NCI-H1092 (cell line): ENCODE data around the gene SSH3.

Experiments
- DNase-seq: peaks from one replicate; lab custom pipeline; 2025; lab: John Stamatoyannopoulos, UW

Gene SSH3

DNA sequence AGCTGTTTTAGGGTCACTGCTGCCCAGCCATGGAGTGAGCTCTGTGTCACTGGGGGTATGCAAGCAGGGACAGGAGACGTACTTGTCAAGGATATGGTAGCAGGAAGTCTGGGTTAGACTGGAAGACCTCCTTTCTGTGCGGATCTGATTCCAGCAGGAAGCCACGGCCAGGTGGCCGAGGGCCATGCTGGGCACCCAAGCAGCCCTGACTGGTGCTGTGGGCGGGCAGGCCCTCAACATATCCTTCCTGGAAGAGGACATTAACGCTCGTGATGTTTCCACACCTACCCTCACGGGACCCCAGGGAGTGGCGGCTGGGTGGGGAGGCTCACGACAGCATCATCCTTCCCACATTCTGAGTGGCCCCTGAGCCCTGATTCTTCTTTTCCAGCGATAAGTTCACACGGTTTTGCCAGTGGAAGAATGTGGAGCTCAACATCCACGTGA is 23.0 kb upstream of the SSH3 start:
- DNase-seq = no peak

DNA sequence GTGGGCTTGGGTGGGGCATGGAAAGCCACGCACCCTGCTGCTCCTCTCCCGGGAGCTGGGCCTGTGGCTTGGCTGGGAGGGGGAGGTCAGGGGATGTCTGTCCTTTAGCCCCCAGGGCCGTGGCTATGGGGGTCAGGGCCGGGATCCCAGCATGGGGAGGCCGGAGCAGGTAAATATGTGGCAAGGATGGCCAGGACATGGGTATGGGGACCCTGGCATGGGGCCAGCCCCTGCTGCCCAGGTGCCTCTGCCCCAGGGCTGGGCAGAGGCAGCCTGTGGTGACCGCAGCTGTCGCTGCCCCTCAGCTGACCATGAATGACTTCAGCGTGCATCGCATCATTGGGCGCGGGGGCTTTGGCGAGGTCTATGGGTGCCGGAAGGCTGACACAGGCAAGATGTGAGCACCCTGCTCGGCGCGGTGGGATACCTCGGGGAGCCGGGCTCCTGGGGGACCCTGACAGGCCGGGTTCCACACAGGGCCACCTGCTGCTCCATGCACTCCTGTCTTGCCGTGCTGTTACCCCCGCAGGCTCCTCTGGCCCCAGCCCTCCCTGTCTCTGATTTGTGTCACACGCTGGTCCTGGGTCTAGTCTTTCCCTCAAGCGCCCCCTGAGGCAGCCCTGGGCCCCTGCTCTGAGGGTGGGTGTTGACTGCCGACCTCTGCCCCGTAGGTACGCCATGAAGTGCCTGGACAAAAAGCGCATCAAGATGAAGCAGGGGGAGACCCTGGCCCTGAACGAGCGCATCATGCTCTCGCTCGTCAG is 22.4 kb upstream of the SSH3 start:
- DNase-seq = no peak

DNA sequence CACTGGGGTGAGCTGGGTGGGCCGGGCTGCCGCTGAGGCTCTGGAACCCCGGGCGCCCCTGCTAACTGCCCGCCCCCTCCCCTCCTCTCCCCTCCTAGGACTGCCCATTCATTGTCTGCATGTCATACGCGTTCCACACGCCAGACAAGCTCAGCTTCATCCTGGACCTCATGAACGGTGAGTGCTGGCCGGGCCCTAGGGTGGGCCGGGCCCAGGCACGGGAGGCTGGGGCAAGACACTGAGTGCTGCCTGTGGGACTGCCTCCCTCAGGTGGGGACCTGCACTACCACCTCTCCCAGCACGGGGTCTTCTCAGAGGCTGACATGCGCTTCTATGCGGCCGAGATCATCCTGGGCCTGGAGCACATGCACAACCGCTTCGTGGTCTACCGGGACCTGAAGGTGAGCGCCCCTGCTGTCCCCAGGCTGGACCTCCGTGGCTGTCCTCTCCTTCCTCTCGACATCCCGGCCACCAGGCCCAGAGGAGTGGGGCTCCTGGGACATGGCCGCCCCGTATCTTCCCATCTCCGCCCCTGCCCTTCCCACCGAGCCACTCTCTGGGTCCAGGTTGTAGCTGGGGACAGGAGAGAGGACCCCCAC is 21.7 kb upstream of the SSH3 start:
- DNase-seq = no peak

DNA sequence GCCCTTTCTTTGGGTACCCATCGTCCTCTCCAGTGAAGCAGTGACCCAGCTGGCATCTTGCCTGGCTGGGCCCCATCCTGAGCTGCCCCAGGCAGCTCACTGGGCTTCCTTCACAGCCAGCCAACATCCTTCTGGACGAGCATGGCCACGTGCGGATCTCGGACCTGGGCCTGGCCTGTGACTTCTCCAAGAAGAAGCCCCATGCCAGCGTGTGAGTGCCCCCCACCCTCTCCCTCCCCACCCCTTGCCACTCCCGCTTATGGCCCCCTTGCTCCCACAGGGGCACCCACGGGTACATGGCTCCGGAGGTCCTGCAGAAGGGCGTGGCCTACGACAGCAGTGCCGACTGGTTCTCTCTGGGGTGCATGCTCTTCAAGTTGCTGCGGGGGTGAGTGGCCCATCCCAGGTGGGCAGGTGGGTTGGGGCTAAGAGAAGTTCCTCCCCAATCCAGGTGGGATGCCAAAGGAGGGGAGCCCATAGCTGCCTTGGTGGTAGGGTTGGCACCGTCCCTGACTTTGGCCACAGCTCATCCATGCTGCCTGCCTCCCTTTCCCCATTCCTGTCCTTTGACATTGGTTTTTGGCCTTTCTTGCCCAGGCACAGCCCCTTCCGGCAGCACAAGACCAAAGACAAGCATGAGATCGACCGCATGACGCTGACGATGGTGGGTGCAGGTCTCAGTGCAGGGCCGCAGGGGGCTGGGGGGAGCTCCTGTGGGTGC is 21.0 kb upstream of the SSH3 start:
- DNase-seq = no peak

DNA sequence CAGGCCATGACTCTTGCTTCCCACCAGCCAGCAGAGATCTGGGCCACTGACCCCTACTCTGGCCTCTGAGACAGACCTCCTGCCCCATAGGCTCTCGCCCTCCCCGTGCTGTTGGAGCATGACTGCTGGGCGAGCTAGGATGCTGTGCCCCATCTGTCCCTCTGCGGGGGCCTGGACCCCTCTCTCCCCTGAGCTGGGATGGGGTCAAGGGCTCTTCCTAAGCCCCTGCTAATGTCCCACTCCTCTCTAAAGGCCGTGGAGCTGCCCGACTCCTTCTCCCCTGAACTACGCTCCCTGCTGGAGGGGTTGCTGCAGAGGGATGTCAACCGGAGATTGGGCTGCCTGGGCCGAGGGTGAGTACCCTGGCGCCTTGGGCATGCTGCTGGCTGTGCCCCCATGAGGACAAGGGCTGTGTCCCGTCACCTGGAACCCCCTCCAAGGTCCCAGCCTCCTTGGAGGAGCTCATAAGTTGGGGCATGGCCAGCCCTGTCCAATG is 20.4 kb upstream of the SSH3 start:
- no peak for DNase-seq

DNA sequence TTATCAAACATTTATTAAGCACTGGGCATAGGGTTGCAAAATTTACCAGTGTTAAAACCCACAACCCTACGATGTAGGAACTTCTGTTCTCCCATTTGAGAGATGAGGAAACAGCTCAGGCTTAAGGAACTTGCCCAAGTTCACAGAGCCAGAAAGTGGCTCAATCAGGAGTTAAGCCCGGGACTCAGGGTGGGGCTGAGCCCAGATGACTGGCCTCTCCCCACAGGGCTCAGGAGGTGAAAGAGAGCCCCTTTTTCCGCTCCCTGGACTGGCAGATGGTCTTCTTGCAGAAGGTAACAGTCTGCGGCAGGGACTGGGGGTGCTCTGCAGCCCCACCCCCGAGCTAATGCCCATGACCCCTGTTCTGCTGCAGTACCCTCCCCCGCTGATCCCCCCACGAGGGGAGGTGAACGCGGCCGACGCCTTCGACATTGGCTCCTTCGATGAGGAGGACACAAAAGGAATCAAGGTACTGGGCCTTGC is 19.8 kb upstream of the SSH3 start:
- no peak for DNase-seq

DNA sequence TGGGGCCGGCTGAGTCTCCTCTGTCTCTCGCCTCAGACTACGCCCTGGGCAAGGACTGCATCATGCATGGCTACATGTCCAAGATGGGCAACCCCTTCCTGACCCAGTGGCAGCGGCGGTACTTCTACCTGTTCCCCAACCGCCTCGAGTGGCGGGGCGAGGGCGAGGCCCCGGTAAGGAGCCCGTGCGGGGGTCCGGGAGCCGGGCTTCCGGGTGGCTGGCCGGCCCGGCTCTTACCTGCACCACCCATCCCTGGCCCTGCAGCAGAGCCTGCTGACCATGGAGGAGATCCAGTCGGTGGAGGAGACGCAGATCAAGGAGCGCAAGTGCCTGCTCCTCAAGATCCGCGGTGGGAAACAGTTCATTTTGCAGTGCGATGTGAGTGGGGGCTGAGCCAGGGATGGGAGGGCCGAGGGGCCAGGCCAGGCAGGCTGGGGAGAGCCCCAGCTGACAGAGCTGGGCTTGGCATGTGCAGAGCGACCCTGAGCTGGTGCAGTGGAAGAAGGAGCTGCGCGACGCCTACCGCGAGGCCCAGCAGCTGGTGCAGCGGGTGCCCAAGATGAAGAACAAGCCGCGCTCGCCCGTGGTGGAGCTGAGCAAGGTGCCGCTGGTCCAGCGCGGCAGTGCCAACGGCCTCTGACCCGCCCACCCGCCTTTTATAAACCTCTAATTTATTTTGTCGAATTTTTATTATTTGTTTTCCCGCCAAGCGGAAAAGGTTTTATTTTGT is 18.4 kb upstream of the SSH3 start:
- no peak for DNase-seq

DNA sequence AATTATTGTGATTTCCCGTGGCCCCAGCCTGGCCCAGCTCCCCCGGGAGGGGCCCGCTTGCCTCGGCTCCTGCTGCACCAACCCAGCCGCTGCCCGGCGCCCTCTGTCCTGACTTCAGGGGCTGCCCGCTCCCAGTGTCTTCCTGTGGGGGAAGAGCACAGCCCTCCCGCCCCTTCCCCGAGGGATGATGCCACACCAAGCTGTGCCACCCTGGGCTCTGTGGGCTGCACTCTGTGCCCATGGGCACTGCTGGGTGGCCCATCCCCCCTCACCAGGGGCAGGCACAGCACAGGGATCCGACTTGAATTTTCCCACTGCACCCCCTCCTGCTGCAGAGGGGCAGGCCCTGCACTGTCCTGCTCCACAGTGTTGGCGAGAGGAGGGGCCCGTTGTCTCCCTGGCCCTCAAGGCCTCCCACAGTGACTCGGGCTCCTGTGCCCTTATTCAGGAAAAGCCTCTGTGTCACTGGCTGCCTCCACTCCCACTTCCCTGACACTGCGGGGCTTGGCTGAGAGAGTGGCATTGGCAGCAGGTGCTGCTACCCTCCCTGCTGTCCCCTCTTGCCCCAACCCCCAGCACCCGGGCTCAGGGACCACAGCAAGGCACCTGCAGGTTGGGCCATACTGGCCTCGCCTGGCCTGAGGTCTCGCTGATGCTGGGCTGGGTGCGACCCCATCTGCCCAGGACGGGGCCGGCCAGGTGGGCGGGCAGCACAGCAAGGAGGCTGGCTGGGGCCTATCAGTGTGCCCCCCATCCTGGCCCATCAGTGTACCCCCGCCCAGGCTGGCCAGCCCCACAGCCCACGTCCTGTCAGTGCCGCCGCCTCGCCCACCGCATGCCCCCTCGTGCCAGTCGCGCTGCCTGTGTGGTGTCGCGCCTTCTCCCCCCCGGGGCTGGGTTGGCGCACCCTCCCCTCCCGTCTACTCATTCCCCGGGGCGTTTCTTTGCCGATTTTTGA is 17.5 kb upstream of the SSH3 start:
- no peak for DNase-seq

DNA sequence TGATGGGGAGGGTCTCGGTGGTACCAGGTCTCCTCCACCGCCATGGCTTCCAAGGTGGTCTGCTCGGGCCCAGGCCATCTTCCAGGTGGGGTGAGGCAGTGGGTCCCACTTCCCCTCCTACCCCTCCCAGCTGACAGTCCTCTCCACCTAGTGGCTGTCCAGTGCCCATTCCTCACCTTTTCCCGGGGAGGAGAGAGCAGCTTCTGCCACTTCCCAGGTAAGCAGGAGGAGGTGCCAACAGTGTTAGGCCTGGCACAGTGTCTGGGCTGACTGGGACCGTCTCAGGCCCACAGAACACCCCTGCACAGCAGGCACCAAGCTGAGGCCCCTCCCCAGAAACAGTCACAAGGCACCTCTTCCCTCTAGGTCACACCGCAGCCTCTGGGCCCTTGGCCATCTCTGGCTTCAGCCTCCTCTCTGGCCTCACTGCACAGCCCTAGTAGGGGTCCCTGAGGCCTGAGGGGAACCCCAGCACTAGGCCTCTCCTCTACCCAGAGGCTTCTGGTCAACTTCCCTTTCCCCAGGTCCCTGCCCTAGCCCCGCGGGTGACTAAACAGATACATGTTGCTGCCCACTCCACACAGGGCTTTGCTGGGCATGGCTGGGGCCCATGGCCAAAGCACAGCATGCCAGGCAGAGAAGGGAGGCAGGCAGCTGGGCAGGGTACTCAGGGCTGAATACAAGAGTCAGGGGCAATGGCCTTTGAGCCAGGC is 16.6 kb upstream of the SSH3 start:
- no peak for DNase-seq

DNA sequence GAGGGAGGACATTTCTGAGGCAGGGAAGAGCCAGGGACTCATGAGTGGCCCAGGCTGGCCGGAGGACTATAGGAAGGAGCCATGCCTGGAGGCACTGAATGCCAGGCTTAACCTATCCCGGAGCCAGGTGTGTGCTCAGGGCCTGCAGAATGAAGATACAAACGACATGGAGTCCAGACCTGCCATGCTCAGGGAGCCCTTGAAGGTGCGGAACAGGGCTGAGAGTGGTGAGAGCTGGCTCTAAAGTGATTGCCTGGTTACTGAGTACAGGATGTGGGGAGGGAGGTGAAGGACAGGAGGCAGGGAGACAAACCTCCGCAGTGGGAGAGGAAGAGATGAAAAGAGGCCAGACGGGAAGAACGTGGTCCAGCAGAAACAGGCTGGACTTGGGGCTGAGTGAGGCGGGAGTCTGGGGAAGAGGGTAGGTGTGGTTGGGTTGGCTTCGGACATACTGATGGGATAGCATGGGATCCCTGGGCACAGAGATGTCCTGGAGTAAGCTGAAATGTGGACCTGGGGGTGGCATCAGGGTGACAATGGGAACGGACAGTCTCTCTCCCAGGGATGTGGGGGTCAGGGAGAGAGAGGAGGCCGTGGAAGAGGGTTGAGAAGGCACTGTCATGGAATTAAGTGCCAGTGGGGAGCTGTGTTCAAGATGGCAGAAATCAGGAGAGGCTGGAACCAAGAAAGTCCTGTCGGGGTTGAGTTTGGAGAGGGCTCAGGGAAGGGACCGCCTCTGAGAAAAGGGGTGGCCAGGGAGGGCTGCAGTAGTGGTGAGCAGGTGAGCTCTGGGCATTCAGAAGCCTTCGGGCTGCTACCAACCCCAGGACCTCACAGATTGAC is 15.8 kb upstream of the SSH3 start:
- no peak for DNase-seq

DNA sequence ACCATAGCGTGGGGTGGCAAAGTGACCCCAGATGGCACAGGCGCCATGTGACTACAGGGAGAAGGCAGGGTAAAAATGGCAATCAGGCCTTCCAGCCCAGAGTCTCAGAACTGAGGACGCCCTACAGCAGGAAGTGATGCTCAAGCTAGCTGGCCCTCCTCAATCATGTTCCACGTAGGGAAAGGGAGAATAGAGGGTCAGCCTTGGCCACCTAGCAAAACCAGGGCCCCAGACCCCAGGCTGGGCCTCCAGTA is 15.2 kb upstream of the SSH3 start:
- DNase-seq = no peak

DNA sequence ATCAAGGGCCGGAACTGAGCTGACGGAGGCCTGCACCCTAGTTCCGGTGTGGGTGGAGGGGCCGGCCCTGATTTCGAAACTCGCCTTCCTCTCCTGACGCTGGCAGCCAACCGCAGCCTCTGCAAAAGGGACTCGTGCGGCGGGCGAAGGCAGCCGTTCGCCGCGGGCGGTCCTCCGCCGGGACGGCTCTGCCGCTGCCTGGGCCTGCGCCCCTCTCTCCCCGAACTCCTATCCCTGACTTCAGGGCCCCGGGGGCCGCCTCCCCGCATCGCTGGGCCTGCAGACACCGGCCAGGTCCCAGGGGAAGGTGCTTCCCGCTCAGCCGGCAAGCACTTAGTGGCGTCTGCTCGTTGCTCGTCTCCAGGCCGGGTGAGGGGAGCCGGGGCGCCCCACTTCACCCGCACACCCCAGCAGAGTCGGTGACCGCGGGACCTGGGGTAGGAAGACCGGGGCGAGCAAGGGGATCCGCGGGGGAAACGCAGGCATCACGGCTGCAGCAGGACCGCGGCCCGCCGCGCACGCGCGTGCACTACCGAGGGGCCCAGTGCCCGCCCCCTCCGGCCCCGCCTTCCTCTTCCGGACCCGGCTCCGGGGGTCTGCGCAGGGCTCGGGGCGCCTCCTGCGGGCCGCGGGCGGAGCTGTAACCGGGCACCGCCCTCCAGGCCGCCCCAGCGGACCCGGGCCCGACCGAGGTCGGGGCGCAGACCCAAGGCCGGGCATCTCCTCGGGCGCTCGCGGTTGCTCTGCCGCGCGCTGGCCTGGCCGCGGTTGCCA is 14.7 kb upstream of the SSH3 start:
- peak; percentile 89 for DNase-seq

DNA sequence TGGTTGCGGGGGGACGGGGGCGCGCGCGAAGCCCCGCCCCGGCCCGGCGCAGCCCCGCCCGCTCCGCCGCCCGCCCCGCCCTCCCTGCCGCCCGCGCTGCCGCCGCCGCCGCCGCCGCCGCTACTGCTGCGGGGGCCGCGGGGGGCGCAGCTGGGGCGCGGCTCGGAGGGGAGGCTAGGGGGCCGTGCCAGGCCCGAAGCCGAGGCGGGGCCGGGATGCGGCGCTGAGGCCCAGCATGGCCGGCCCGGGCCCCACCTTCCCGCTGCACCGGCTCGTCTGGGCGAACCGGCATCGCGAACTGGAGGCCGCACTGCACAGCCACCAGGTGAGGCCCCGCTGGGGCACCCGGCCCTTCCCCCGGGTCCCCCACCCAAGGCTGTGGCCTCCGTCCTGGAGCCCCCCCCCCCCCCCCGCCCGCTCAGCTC is 14.1 kb upstream of the SSH3 start, which contains the start of gene ANKRD13D:
TSS of gene ANKRD13D (plus strand) at position 78 of the 425 bp plus-strand sequence. CDS start at position 236, 158 bp downstream.
- DNase-seq = peak; percentile 89

DNA sequence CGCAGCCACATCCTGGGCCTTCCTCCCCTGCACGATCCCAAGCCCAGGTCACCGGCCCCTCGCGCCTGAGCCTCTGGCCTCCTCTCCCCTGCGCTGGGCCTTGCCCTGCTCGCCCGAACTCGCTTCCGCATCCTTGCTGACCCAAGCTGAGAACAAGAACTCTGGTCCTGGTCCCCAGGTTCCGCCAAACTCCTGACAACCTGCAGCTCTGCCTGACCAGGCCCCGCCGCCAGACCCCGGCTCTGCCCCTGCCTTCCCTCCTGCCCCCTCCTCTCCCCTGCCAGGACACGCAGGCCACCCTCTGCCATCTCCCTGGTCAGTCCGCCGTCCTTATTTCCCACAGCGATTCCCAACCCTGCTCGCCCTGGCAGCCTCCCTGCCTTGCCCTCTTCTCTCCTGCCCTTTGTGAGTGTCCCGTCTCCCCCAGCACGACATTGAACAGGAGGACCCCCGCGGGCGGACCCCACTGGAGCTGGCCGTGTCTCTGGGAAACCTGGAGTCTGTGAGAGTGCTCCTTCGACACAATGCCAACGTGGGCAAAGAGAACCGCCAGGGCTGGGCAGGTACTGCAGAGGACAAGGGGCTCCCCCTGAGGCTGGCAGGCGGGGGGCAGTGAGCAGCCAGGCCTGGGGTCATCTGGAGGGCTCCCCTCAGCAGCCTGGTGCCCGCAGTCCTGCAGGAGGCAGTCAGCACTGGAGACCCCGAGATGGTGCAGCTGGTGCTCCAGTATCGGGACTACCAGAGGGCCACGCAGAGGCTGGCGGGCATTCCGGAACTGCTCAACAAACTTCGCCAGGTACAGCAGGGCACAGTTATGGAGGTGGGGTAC is 13.5 kb upstream of the SSH3 start:
- DNase-seq = no peak

DNA sequence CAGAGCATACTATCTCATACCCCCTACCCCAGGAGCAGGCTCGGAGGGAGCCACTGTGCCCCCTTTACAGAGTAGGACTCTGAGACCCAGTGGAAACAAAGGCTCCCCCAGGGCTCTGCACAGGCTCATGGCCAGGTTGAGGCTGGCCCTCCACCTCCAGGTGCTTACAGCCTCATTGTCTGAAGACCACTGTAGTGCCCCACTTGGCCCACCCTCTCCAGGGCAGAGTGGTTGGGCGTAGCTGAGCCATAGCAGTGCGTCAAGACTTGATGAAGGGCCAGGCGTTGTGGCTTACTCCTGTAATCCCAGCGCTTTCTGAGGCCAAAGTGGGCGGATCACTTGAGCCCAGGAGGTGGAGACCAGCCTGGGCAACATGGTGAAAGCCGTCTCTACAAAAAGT is 12.5 kb upstream of the SSH3 start:
- no peak for DNase-seq

DNA sequence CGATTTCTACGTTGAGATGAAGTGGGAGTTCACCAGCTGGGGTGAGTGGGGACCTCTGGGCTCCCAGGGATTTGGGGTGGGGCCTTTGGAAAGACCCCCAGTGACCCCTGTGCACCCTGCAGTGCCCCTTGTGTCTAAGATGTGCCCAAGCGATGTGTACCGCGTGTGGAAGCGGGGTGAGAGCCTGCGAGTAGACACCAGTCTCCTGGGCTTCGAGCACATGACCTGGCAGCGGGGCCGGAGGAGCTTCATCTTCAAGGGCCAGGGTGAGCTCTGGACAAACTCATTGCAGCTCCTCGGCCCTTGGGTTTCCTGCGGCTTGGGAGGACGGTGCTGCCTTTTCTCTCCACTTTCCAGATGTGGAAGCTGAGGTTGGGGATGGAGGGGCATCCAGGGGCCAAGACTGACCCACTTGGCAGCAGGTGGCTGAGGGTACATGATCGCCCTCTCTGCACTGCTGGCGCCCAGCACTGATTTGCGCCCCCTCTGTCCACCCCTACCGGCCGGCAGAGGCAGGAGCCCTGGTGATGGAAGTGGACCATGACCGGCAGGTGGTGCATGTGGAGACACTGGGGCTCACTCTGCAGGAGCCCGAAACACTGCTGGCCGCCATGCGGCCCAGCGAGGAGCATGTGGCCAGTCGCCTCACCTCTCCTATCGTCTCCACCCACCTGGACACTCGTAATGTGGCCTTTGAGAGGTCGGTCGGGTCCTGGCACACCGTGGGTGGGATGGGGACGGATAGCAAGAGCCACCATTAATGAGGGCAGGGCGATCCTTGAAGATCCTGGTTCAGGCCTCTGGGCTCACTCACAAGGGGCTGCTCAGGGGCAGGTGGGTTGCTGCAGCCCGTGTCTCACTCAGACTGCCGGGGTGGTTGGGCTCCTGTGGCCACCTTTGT is 11.6 kb upstream of the SSH3 start:
- no peak for DNase-seq

DNA sequence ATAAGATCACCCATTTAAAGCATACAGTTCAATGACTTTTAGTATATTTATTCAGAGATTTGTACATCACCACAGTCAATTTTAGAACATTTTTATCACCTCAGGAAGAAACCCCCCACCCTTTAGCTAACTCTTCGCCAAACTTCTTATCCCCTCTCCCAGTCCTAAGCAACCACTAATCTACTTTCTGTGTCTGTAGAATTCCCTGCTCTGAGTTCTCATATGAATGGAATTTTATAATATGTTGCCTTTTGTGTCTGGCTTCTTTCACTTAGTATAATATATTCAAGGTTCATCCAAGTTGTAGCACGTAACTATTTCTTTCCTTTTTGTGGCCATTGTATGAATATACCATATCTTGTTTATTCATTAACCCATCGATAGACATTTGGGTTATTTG is 10.7 kb upstream of the SSH3 start:
- no peak for DNase-seq
